Sigmoid colon (tissue), 4 donors: Measurements from ENCODE around the gene MAP4K4.

Source experiments
- CTCF ChIP-seq, 4 experiments: fragments of 450-650 bp in 3 of 4; fragments of 200-600 bp in 1 of 4; IDR thresholded peaks; one replicate each; pipeline ENCODE4 v1.5.1; 2016 to 2019; ENCODE audit warnings: antibody characterized with exemption in 4 of 4, mild to moderate bottlenecking in 3 of 4, moderate library complexity in 2 of 4
- POLR2AphosphoS5 ChIP-seq, 4 donors: sonication (generic); formaldehyde crosslinking; IDR thresholded peaks; one replicate each; pipeline ENCODE4 v1.6.1; 2017; ENCODE audit warnings: antibody characterized with exemption in 4 of 4

DNA sequence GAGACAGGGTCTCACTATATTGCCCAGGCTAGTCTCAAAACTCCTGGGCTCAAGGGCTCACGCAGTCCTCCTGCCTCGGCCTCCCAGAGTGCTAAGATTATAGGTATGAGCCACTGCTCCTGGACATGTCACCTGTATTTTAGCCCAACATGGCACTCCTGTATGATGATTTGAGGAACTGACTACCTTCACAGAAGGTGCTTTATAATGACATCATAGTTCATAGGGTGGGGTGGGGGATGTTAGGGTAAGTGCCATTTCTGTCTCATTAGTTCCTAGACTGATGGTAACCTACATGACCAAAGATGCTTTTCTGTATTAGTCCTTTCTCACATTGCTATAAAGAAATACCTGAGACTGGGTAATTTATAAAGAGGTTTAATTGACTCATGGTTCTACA lies 109.7 kb downstream of the MAP4K4 start:
- no peak for TF ChIP-seq CTCF (IDR thresholded peaks at IDR 0.05)
- TF ChIP-seq POLR2AphosphoS5 (IDR thresholded peaks at IDR 0.05): no peak
